Chondrocyte (in vitro differentiated cells): ENCODE results near the gene NOXO1. TPM values are rescaled to one million over a fixed set of nuclear protein-coding genes. Genes with fewer than 3 reads are reported as not detected.

Experiments
- DNase-seq: peaks from one replicate; pipeline ENCODE4 v3.0.0; 2021; ENCODE audit warnings: mixed read lengths, low spot score
- H3K27ac Mint-ChIP-seq: one replicate; pipeline ENCODE4 v1.8.0; 2021; ENCODE audit warnings: mild to moderate bottlenecking, moderate library complexity, mixed read lengths; ENCODE audit not compliant: unreplicated experiment
- H3K27me3 Mint-ChIP-seq: 2 replicates; pipeline ENCODE4 v1.8.0; 2021; ENCODE audit warnings: low read depth, mixed read lengths
- H3K36me3 Mint-ChIP-seq: 2 replicates; pipeline ENCODE4 v1.8.0; 2021; ENCODE audit warnings: low read depth, mixed read lengths
- H3K4me1 Mint-ChIP-seq: 2 replicates; pipeline ENCODE4 v1.8.0; 2021; ENCODE audit warnings: low read depth, mild to moderate bottlenecking, mixed read lengths
- H3K4me3 Mint-ChIP-seq: one replicate; pipeline ENCODE4 v1.8.0; 2021; ENCODE audit warnings: mild to moderate bottlenecking, moderate library complexity, mixed read lengths; ENCODE audit not compliant: unreplicated experiment
- H3K9me3 Mint-ChIP-seq: 2 replicates; pipeline ENCODE4 v1.8.0; 2021; ENCODE audit warnings: low read depth, mixed read lengths
- CTCF ChIP-seq: fragments of 200-600 bp; sonication (generic); IDR thresholded peaks from 2 replicates; pipeline ENCODE4 v1.5.0; 2021; ENCODE audit warnings: antibody characterized with exemption, mild to moderate bottlenecking, moderate library complexity
- total RNA-seq: library from RNA; stranded (reverse); gene quantifications from 3 replicates; pipeline ENCODE4 v1.2.1, GENCODE V29; 2021

NOXO1 gene
- total RNA-seq, 1 donor from 2014 or later, result 0.25 TPM

DNA sequence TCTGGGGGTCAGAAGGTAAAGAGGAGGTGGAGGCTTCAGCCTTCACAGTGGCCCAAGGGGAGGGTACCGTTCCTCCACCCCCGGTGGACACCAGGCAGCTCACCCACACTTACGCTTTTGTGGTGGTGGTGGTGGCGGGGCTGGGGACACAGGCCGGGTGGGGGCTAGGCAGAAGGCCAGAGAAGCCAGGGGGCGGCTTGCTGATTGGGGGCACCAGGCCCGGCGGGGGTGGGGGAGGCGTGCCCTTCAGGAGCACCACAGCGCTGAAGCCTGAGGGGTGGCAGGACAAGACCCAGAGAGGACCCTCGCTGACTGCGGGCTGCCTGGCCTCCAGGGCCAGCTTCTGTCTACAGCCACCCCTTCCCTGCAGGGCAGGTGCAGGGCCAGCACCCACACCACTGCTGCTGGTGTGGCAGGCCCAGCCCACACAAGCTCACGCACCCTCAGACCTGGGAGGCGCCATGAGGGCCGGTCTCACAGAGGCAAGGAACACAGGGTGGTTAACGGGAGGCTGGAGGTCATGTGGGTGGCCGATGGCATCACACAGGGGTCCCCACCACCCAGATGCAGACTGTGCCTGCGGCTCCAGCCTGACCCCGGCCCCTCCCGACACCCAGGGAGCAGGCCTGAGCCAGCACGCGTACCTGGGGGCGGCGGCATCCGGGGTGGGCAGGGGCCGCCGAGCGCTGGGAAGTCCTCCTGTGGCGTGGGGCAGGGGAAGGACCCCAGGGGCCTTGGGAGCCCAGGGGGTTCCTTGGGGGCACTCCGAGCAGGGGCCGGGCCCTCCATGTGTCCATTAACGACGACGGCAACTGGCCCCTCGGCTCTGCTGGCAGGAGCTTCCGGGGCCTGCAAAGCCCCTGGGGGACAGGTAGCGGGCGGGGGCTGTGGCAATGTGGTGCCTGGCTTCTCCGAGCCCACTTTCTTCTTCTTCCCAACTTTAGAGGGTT is 17.9 kb upstream of the NOXO1 start:
- Mint-ChIP-seq H3K9me3 (no peaks in the 10 kb centered on the region), H3K4me3 (no peak overlapping the region), H3K36me3 (peaks cover 13% of the 10 kb centered on the region), H3K27ac (no peak overlapping the region), H3K4me1 (peaks cover 6% of the 10 kb centered on the region), H3K27me3 (no peaks in the 10 kb centered on the region)
- DNase-seq, result no peak
- TF ChIP-seq CTCF, result no peak

- peaks cover 13% of the 10 kb centered on the region for H3K36me3 Mint-ChIP-seq
- TF ChIP-seq CTCF, result no peak
- H3K27me3 Mint-ChIP-seq, result no peaks in the 10 kb centered on the region
- no peak overlapping the region for H3K27ac Mint-ChIP-seq
- H3K4me1 Mint-ChIP-seq, result peaks cover 2% of the 10 kb centered on the region
- H3K9me3 Mint-ChIP-seq, result no peaks in the 10 kb centered on the region
- DNase-seq, result no peak
- no peak overlapping the region for H3K4me3 Mint-ChIP-seq
Measured at GRCh38 chr16:1998360-1998835, 17.1 kb upstream of the NOXO1 start.

- no peak for DNase-seq
- TF ChIP-seq CTCF, result no peak
- Mint-ChIP-seq H3K9me3 (no peaks in the 10 kb centered on the region), H3K4me3 (no peak overlapping the region), H3K27ac (no peak overlapping the region), H3K4me1 (peaks cover 2% of the 10 kb centered on the region), H3K36me3 (peaks cover 13% of the 10 kb centered on the region), H3K27me3 (no peaks in the 10 kb centered on the region)
Measured at GRCh38 chr16:1997494-1998359, 16.5 kb upstream of the NOXO1 start.

DNA sequence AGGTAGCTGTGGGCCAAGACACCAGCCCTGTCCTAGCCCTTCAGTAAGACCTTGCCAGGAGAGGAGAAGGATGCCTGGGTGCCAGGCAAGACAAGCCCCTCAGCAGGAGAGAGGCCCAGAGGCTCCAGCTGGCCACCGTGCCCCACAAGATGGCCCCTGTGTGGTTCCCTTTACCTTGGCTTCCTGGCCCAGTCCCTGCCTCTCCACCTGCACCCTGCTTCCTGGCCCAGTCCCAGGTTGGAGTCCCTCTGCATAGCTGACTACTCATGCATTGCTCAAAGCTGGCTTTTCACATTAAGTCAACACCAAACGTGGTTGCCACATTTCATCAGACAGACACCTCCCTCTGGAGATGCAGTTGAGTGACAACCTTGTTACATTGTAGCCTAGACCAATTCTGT is 12.5 kb upstream of the NOXO1 start:
- H3K27me3 Mint-ChIP-seq, result peaks cover 11% of the 10 kb centered on the region
- no peak overlapping the region for H3K4me3 Mint-ChIP-seq
- peaks cover 8% of the 10 kb centered on the region for H3K4me1 Mint-ChIP-seq
- no peak for TF ChIP-seq CTCF
- DNase-seq, result no peak
- peak overlapping the region; percentile 59 for H3K27ac Mint-ChIP-seq
- peaks cover 7% of the 10 kb centered on the region for H3K36me3 Mint-ChIP-seq
- no peaks in the 10 kb centered on the region for H3K9me3 Mint-ChIP-seq

- TF ChIP-seq CTCF, result no peak
- Mint-ChIP-seq H3K9me3 (no peaks in the 10 kb centered on the region), H3K27ac (no peak overlapping the region), H3K4me3 (no peak overlapping the region), H3K27me3 (peaks cover 14% of the 10 kb centered on the region), H3K36me3 (peaks cover 5% of the 10 kb centered on the region), H3K4me1 (peaks cover 5% of the 10 kb centered on the region)
- no peak for DNase-seq
Measured at GRCh38 chr16:1992704-1993317, 11.5 kb upstream of the NOXO1 start.
